Stimulated activated CD4-positive, alpha-beta T cell treated with anti-CD3 and anti-CD28 coated beads, Interleukin-1b, Interleukin-23, amount 100 ng/mL, for 4 hours (primary cell): ENCODE measurements around the gene OR6Q1.
"Not testable (repeated sequence)": the region's sequence is repeated elsewhere in the genome, so short reads cannot be mapped to it uniquely, and the experiment has no call there.

Source experiments
- DNase-seq, 2 donors: peaks; one replicate each; pipeline ENCODE4 v3.0.0-alpha.2; 2020; ENCODE audit warnings: low read depth in 2 of 2

The OR6Q1 gene

GRCh38 chr11:58030653-58031052 is at the start of gene OR6Q1:
TSS of gene OR6Q1 (plus strand) at chr11:58030953. CDS start at chr11:58030953, 0 bp downstream.
- DNase-seq, result no peak

- DNase-seq, result no peak
Measured at GRCh38 chr11:57981536-57981935, 49.2 kb upstream of the OR6Q1 start.

GRCh38 chr11:57982776-57983175 is 48.0 kb upstream of the OR6Q1 start:
- no peak for DNase-seq

GRCh38 chr11:57983191-57983590 is 47.6 kb upstream of the OR6Q1 start:
- no peak for DNase-seq

GRCh38 chr11:57999523-57999922 is 31.2 kb upstream of the OR6Q1 start:
- not testable (repeated sequence) for DNase-seq

- DNase-seq, result not testable (repeated sequence)
Measured at GRCh38 chr11:58000021-58000420, 30.7 kb upstream of the OR6Q1 start.

- no peak for DNase-seq
Measured at GRCh38 chr11:58000699-58001098, 30.1 kb upstream of the OR6Q1 start.

GRCh38 chr11:58003036-58003435 is 27.7 kb upstream of the OR6Q1 start:
- no peak for DNase-seq

- DNase-seq, result no peak
Measured at GRCh38 chr11:58003591-58003990, 27.2 kb upstream of the OR6Q1 start.

GRCh38 chr11:58004664-58005063 is 26.1 kb upstream of the OR6Q1 start:
- DNase-seq, result no peak

GRCh38 chr11:58006940-58007339 is 23.8 kb upstream of the OR6Q1 start:
- DNase-seq, result no peak

- DNase-seq, result no peak
Measured at GRCh38 chr11:58011771-58012170, 19.0 kb upstream of the OR6Q1 start.

- DNase-seq, result no peak
Measured at GRCh38 chr11:58023435-58023931, 7.3 kb upstream of the OR6Q1 start, which contains the start of gene OR9Q1. TSS of gene OR9Q1 (plus strand) at chr11:58023881. CDS start at chr11:58179445, 155,564 bp downstream.

GRCh38 chr11:58024601-58025091 is 6.1 kb upstream of the OR6Q1 start:
- no peak for DNase-seq

- no peak for DNase-seq
Measured at GRCh38 chr11:58027341-58027740, 3.4 kb upstream of the OR6Q1 start.

GRCh38 chr11:58028687-58029411 is 1.9 kb upstream of the OR6Q1 start:
- DNase-seq, result no peak

GRCh38 chr11:58034471-58034870 is 3.7 kb downstream of the OR6Q1 start:
- no peak for DNase-seq

- no peak for DNase-seq
Measured at GRCh38 chr11:58039589-58039988, 8.8 kb downstream of the OR6Q1 start.

- no peak for DNase-seq
Measured at GRCh38 chr11:58043379-58043778, 12.6 kb downstream of the OR6Q1 start.

GRCh38 chr11:58046231-58046630 is 15.5 kb downstream of the OR6Q1 start:
- DNase-seq, result no peak

GRCh38 chr11:58047818-58048217 is 17.1 kb downstream of the OR6Q1 start:
- no peak for DNase-seq

- no peak for DNase-seq
Measured at GRCh38 chr11:58055806-58056401, 25.2 kb downstream of the OR6Q1 start.

GRCh38 chr11:58057481-58057880 is 26.7 kb downstream of the OR6Q1 start:
- DNase-seq, result no peak
